Fibroblast of the aortic adventitia (primary cell): Measurements from ENCODE around the gene NPIPB13. TPM values are rescaled to one million over a fixed set of nuclear protein-coding genes. Genes with fewer than 3 reads are reported as not detected.
"Not testable (repeated sequence)": the region's sequence is repeated elsewhere in the genome, so short reads cannot be mapped to it uniquely, and the experiment has no call there.

Experiments used
- DNase-seq: peaks from one replicate; pipeline ENCODE4 v3.0.0-alpha.2; 2010; ENCODE audit warnings: low read depth
- H3K4me3 ChIP-seq: 2 replicates; pipeline ENCODE4 v1.5.1; 2011; ENCODE audit warnings: low read depth, mild to moderate bottlenecking, control low read depth, low read length, moderate library complexity
- small RNA-seq: library from RNA; depleted of rRNA; stranded (forward); fragments of <200 nt; gene quantifications from one replicate; pipeline ENCODE3, GENCODE V24; 2012
- total RNA-seq: library from RNA; depleted of rRNA; stranded (reverse); fragments of >200 nt; gene quantifications from 2 replicates; pipeline ENCODE4 v1.2.3, GENCODE V29; 2012; ENCODE audit warnings: low replicate concordance

The NPIPB13 gene
- 0.36 and 1.1 TPM in 2 replicates for total RNA-seq

- not testable (repeated sequence) for H3K4me3 ChIP-seq, DNase-seq
Observed at GRCh38 chr16:30248379-30248778, at the start of gene NPIPB13. Gene NPIPB13 (minus strand): TSS chr16:30248479. CDS start chr16:30245573, 2,906 bp downstream.

GRCh38 chr16:30282357-30282756 is 34.1 kb upstream of the NPIPB13 start:
- not testable (repeated sequence) for DNase-seq, H3K4me3 ChIP-seq

GRCh38 chr16:30278523-30278922 is 30.2 kb upstream of the NPIPB13 start:
- DNase-seq, H3K4me3 ChIP-seq: not testable (repeated sequence)

- not testable (repeated sequence) for H3K4me3 ChIP-seq, DNase-seq
Observed at GRCh38 chr16:30217082-30217481, 31.2 kb downstream of the NPIPB13 start.

GRCh38 chr16:30211414-30211813 is 36.9 kb downstream of the NPIPB13 start:
- not testable (repeated sequence) for DNase-seq, H3K4me3 ChIP-seq

- not testable (repeated sequence) for DNase-seq, H3K4me3 ChIP-seq
Observed at GRCh38 chr16:30209032-30209431, 39.2 kb downstream of the NPIPB13 start.

- not testable (repeated sequence) for DNase-seq, H3K4me3 ChIP-seq
Observed at GRCh38 chr16:30207063-30207704, 41.1 kb downstream of the NPIPB13 start.

- H3K4me3 ChIP-seq = not testable (repeated sequence)
Observed at GRCh38 chr16:30206252-30206651, 42.0 kb downstream of the NPIPB13 start.

GRCh38 chr16:30205541-30206236 is 42.6 kb downstream of the NPIPB13 start:
- peak overlapping the region; percentile 54 for H3K4me3 ChIP-seq
- not testable (repeated sequence) for DNase-seq

More at GRCh38 chr16:30206252-30206651, 42.0 kb downstream of the NPIPB13 start:
- DNase-seq = not testable (repeated sequence)

- not testable (repeated sequence) for H3K4me3 ChIP-seq, DNase-seq
Observed at GRCh38 chr16:30199608-30200343, 48.5 kb downstream of the NPIPB13 start.

GRCh38 chr16:30199049-30199448 is 49.2 kb downstream of the NPIPB13 start, which contains the start of gene SULT1A3:
Gene SULT1A3 (plus strand): TSS chr16:30199255. CDS start chr16:30200729, 1,474 bp downstream.
- not testable (repeated sequence) for DNase-seq, H3K4me3 ChIP-seq

Small RNAs within 50 kb of the gene (small RNA-seq; reads per million reads assigned to genes)
- gene AC106782.4 = not detected

Other genes with a start within 250 kb of the NPIPB13 start
- gene DOC2A, start 237.5 kb downstream of the NPIPB13 start, total RNA-seq = not detected in 2 replicates
- not detected in 2 replicates for gene C16orf92, start 225.3 kb downstream of the NPIPB13 start, total RNA-seq
- 0.18 TPM in 1 of 2 replicates, not detected in the other for gene TLCD3B, start 217.2 kb downstream of the NPIPB13 start, total RNA-seq
- 522 and 792 TPM in 2 replicates for gene ALDOA, start 182.7 kb downstream of the NPIPB13 start, total RNA-seq
- 70.8 and 154 TPM in 2 replicates for gene PPP4C, start 172.5 kb downstream of the NPIPB13 start, total RNA-seq
- gene TBX6, start 156.6 kb downstream of the NPIPB13 start, total RNA-seq = 0.09 and 0.16 TPM in 2 replicates
- 15.8 and 19.8 TPM in 2 replicates for gene YPEL3, start 152.3 kb downstream of the NPIPB13 start, total RNA-seq
- 1.5 TPM in 2 replicates for gene GDPD3, start 134.9 kb downstream of the NPIPB13 start, total RNA-seq
- 23.4 and 90.5 TPM in 2 replicates for gene MAPK3, start 125.3 kb downstream of the NPIPB13 start, total RNA-seq
- 1.9 and 2.8 TPM in 2 replicates for gene CORO1A, start 64.9 kb downstream of the NPIPB13 start, total RNA-seq
- gene BOLA2B, start 54.8 kb downstream of the NPIPB13 start, total RNA-seq = 68.6 and 137 TPM in 2 replicates
- 12.0 and 52.4 TPM in 2 replicates for gene SLX1A, start 54.6 kb downstream of the NPIPB13 start, total RNA-seq
- gene SULT1A3, start 49.2 kb downstream of the NPIPB13 start, total RNA-seq = 6.0 and 7.0 TPM in 2 replicates
- 25.2 and 37.5 TPM in 2 replicates for gene CD2BP2, start 106.8 kb upstream of the NPIPB13 start, total RNA-seq
- 26.1 and 38.0 TPM in 2 replicates for gene TBC1D10B, start 122.0 kb upstream of the NPIPB13 start, total RNA-seq
- gene MYL11, start 126.3 kb upstream of the NPIPB13 start, total RNA-seq = not detected in 2 replicates
- 0.09 TPM in 1 of 2 replicates, not detected in the other for gene SEPTIN1, start 134.1 kb upstream of the NPIPB13 start, total RNA-seq
- 2.1 and 5.4 TPM in 2 replicates for gene ZNF48, start 146.9 kb upstream of the NPIPB13 start, total RNA-seq
- 12.6 and 16.2 TPM in 2 replicates for gene ZNF771, start 159.1 kb upstream of the NPIPB13 start, total RNA-seq
- gene DCTPP1, start 181.6 kb upstream of the NPIPB13 start, total RNA-seq = 28.0 and 42.0 TPM in 2 replicates
- gene SEPHS2, start 197.4 kb upstream of the NPIPB13 start, total RNA-seq = 15.0 and 15.8 TPM in 2 replicates
- not detected in 2 replicates for gene ITGAL, start 224.3 kb upstream of the NPIPB13 start, total RNA-seq